HepG2 (cell line): ENCODE results near the gene RNF222. TPM values are rescaled to one million over a fixed set of nuclear protein-coding genes. Genes with fewer than 3 reads are reported as not detected.

ENCODE experiments used
- AGO1 ChIP-seq: fragments of 200-400 bp; formaldehyde crosslinking; IDR thresholded peaks from 2 replicates; pipeline ENCODE4 v1.6.1; 2017; ENCODE audit warnings: mild to moderate bottlenecking, low read depth, low read length, moderate library complexity; ENCODE audit not compliant: poor library complexity, severe bottlenecking
- CBX5 ChIP-seq: sonication (generic); formaldehyde crosslinking; IDR thresholded peaks from 2 replicates; pipeline ENCODE4 v1.4.0; 2020; ENCODE audit warnings: missing genetic modification reagents, borderline replicate concordance
- ETV6 ChIP-seq: sonication (generic); formaldehyde crosslinking; conservative IDR thresholded peaks from 2 replicates; pipeline ENCODE4 v1.4.0; 2020; ENCODE audit warnings: missing genetic modification reagents
- HOXA3 ChIP-seq: sonication (generic); formaldehyde crosslinking; IDR thresholded peaks from 2 replicates; pipeline ENCODE4 v1.5.0; 2020; ENCODE audit warnings: missing genetic modification reagents
- KLF16 ChIP-seq, 2 experiments: sonication (generic) in 1 of 2; formaldehyde crosslinking in 1 of 2; IDR thresholded peaks; 2 replicates each; pipeline versions ENCODE4 v1.6.1 to v1.8.0; 2016 to 2023; ENCODE audit warnings: missing genetic modification reagents in 2 of 2, missing compliant biosample characterization in 1 of 2
- MEF2D ChIP-seq: sonication (generic); formaldehyde crosslinking; IDR thresholded peaks from 2 replicates; pipeline ENCODE4 v1.5.1; 2020; ENCODE audit warnings: mild to moderate bottlenecking, missing genetic modification reagents
- NCOA5 ChIP-seq: sonication (generic); formaldehyde crosslinking; IDR thresholded peaks from 2 replicates; pipeline ENCODE4 v1.4.0; 2020; ENCODE audit warnings: missing genetic modification reagents
- RARG ChIP-seq: sonication (generic); formaldehyde crosslinking; IDR thresholded peaks from 2 replicates; pipeline ENCODE4 v1.4.0; 2020; ENCODE audit warnings: low read depth, mild to moderate bottlenecking, missing genetic modification reagents
- SIN3A ChIP-seq: IDR thresholded peaks from 2 replicates; pipeline ENCODE4 v1.6.1; 2011; ENCODE audit warnings: low read depth, mild to moderate bottlenecking, control low read depth, low read length, borderline replicate concordance
- SNAPC4 ChIP-seq: sonication (generic); formaldehyde crosslinking; IDR thresholded peaks from 2 replicates; pipeline ENCODE4 v1.4.0; 2020; ENCODE audit warnings: mild to moderate bottlenecking, missing genetic modification reagents
- SOX5 ChIP-seq: IDR thresholded peaks from 2 replicates; pipeline ENCODE4 v1.6.1; 2016; ENCODE audit warnings: borderline replicate concordance
- TFDP1 ChIP-seq: IDR thresholded peaks from 2 replicates; pipeline ENCODE4 v1.6.1; 2016; ENCODE audit warnings: missing compliant biosample characterization, missing genetic modification reagents, borderline replicate concordance
- ZMAT3 ChIP-seq: sonication (generic); formaldehyde crosslinking; conservative IDR thresholded peaks from 2 replicates; pipeline ENCODE4 v1.7.0; 2021; ENCODE audit warnings: missing genetic modification reagents
- ZMYM3 ChIP-seq: sonication (generic); formaldehyde crosslinking; IDR thresholded peaks from 2 replicates; pipeline ENCODE4 v1.5.1; 2020; ENCODE audit warnings: mild to moderate bottlenecking, missing genetic modification reagents
- ZNF124 ChIP-seq: sonication (generic); formaldehyde crosslinking; IDR thresholded peaks from 2 replicates; pipeline ENCODE4 v1.4.0; 2020; ENCODE audit warnings: missing genetic modification reagents
- ZNF276 ChIP-seq: sonication (generic); formaldehyde crosslinking; IDR thresholded peaks from 2 replicates; pipeline ENCODE4 v1.4.0; 2020; ENCODE audit warnings: mild to moderate bottlenecking, low read depth, missing genetic modification reagents
- ZNF44 ChIP-seq: sonication (generic); formaldehyde crosslinking; IDR thresholded peaks from 2 replicates; pipeline ENCODE4 v1.5.1; 2020; ENCODE audit warnings: mild to moderate bottlenecking, missing genetic modification reagents
- ZNF530 ChIP-seq: sonication (generic); formaldehyde crosslinking; IDR thresholded peaks from 2 replicates; pipeline ENCODE4 v1.5.0; 2020; ENCODE audit warnings: low read depth, mild to moderate bottlenecking, missing genetic modification reagents
- ZNF83 ChIP-seq: sonication (generic); formaldehyde crosslinking; IDR thresholded peaks from 2 replicates; pipeline ENCODE4 v1.4.0; 2020; ENCODE audit warnings: missing genetic modification reagents, mild to moderate bottlenecking, borderline replicate concordance
- polyA plus RNA-seq, 8 experiments: library from polyadenylated mRNA; depleted of rRNA in 3 of 8; stranded (reverse) in 7 of 8; unstranded in 1 of 8; fragments of >200 nt; fragmentation: Illumina TruSeq in 4 of 8; extraction: Trizol in 4 of 8; gene quantifications; 2 replicates each; pipeline versions ENCODE4 v1.2.1 to v1.2.3, GENCODE V29; 2011 to 2016; ENCODE audit warnings: low read depth in 4 of 8, missing spikeins in 1 of 8, mixed read lengths in 1 of 8; ENCODE audit not compliant: insufficient read depth in 1 of 8
- total RNA-seq, 5 experiments: library from RNA; depleted of rRNA; stranded (reverse); fragments of >200 nt; fragmentation: Illumina TruSeq; extraction: Trizol; gene quantifications; 2 replicates each; pipeline ENCODE4 v1.2.3, GENCODE V29; 2016; ENCODE audit warnings: low read depth in 1 of 5

The RNF222 gene
- total and polyA plus RNA-seq, 2 of the 13 experiments (the other 11 are each of a cell fraction or from before 2014, with no cell fraction given) = not detected

- TF ChIP-seq AGO1 = no peak
- TF ChIP-seq ETV6 (CRISPR knock-in tag) = no peak
- no peak for TF ChIP-seq ZNF530 (CRISPR knock-in tag)
- peak; percentile 71 for TF ChIP-seq ZMYM3
- TF ChIP-seq RARG (CRISPR knock-in tag) = 0 out of 2 replicates have a peak, but pooled peaks have one; percentile 56
- TF ChIP-seq SNAPC4 (CRISPR knock-in tag) = no peak
- no peak for TF ChIP-seq TFDP1
- peak; percentile 96 for TF ChIP-seq SOX5 (CRISPR knock-in tag)
- TF ChIP-seq KLF16 (CRISPR knock-in tag; IDR thresholded peaks at IDR 0.05) = peak in 1 of 2 experiments; percentile 95; a peak in 2 of 4 replicates
- TF ChIP-seq CBX5 (CRISPR knock-in tag) = peak; percentile 50; the same call in 1 of the 2 replicates
- TF ChIP-seq SIN3A = no peak
- TF ChIP-seq NCOA5 (CRISPR knock-in tag) = 0 out of 2 replicates have a peak, but pooled peaks have one; percentile 28
- TF ChIP-seq ZNF276 (CRISPR knock-in tag) = no peak
- peak; percentile 71; the same call in 1 of the 2 replicates for TF ChIP-seq ZMAT3
- TF ChIP-seq ZNF83 = no peak
- peak; percentile 70; the same call in 1 of the 2 replicates for TF ChIP-seq ZNF124 (CRISPR knock-in tag)
- peak; percentile 85 for TF ChIP-seq MEF2D (CRISPR knock-in tag)
- TF ChIP-seq ZNF44 = no peak
- TF ChIP-seq HOXA3 (CRISPR knock-in tag) = peak; percentile 90
Measured at GRCh38 chr17:8420041-8420934, 22.7 kb upstream of the RNF222 start (continued).
